Caco-2 (cell line): ENCODE results near the gene C1QA. TPM values are rescaled to one million over a fixed set of nuclear protein-coding genes. Genes with fewer than 3 reads are reported as not detected.

Source experiments
- BruUV-seq: library from RNA; stranded (reverse); fragments of 400-500 nt; replicated peaks from 2 replicates; lab custom pipeline; 2021; lab: Mats Ljungman, UMichigan
- CTCF ChIA-PET: fragments of 300-600 bp; sonication (Branson Sonifier 250); formaldehyde crosslinking; loops from one replicate; lab custom pipeline; 2022; ENCODE audit warnings: antibody characterized with exemption; lab: Charles Lee
- POLR2A ChIA-PET: fragments of 300-600 bp; sonication (Branson Sonifier 250); formaldehyde crosslinking; loops from one replicate; lab custom pipeline; 2022; ENCODE audit warnings: antibody characterized with exemption; lab: Charles Lee
- DNase-seq, 2 experiments: peaks; one replicate each; pipeline versions ENCODE4 v3.0.0 to v3.0.0-alpha.2; 2020 to 2022
- H3K27me3 ChIP-seq: replicated peaks from 2 replicates; pipeline ENCODE4 v1.6.0; 2011; ENCODE audit warnings: low read length; ENCODE audit not compliant: control insufficient read depth, insufficient read depth
- H3K36me3 ChIP-seq: 2 replicates; pipeline ENCODE4 v1.5.1; 2011; ENCODE audit warnings: low read length; ENCODE audit not compliant: control insufficient read depth, insufficient read depth
- H3K4me1 ChIP-seq: fragments of 250-450 bp; sonication (Bioruptor Pico); 2 replicates; pipeline ENCODE4 v1.5.1; 2020; ENCODE audit warnings: mild to moderate bottlenecking
- H3K4me3 ChIP-seq: 2 replicates; pipeline ENCODE4 v1.5.1; 2011; ENCODE audit warnings: low read depth, mild to moderate bottlenecking, control low read depth, low read length
- H3K9me3 ChIP-seq: fragments of 250-450 bp; sonication (Bioruptor Pico); 2 replicates; pipeline ENCODE4 v1.5.1; 2020; ENCODE audit warnings: mild to moderate bottlenecking, moderate library complexity
- H3K27ac Mint-ChIP-seq: one replicate; pipeline ENCODE4 v1.8.0; 2022; ENCODE audit warnings: mixed read lengths; ENCODE audit not compliant: unreplicated experiment
- H3K27me3 Mint-ChIP-seq: one replicate; pipeline ENCODE4 v1.8.0; 2022; ENCODE audit warnings: mixed read lengths; ENCODE audit not compliant: insufficient read depth, unreplicated experiment
- H3K36me3 Mint-ChIP-seq: one replicate; pipeline ENCODE4 v1.8.0; 2022; ENCODE audit warnings: mild to moderate bottlenecking, mixed read lengths; ENCODE audit not compliant: insufficient read depth, unreplicated experiment
- H3K4me1 Mint-ChIP-seq: one replicate; pipeline ENCODE4 v1.8.0; 2022; ENCODE audit warnings: low read depth, mixed read lengths; ENCODE audit not compliant: unreplicated experiment
- H3K4me3 Mint-ChIP-seq: one replicate; pipeline ENCODE4 v1.8.0; 2022; ENCODE audit warnings: mild to moderate bottlenecking, moderate library complexity, mixed read lengths; ENCODE audit not compliant: unreplicated experiment
- H3K9me3 Mint-ChIP-seq: one replicate; pipeline ENCODE4 v1.8.0; 2022; ENCODE audit warnings: mixed read lengths; ENCODE audit not compliant: unreplicated experiment
- CTCF ChIP-seq, 2 experiments: fragments of 200-600 bp in 1 of 2; IDR thresholded peaks; 1 replicate in 1 of 2; 2 replicates in 1 of 2; pipeline versions ENCODE4 v1.5.1 to v1.8.0; 2011 to 2022; ENCODE audit warnings: antibody characterized with exemption in 1 of 2, control low read depth in 1 of 2, inconsistent platforms in 1 of 2, low read depth in 1 of 2, low read length in 1 of 2, mild to moderate bottlenecking in 1 of 2, moderate library complexity in 1 of 2; ENCODE audit not compliant: insufficient read depth in 1 of 2, severe bottlenecking in 1 of 2, unreplicated experiment in 1 of 2
- intact Hi-C: fragments of 100-400 bp; cut with micrococcal nuclease; formaldehyde crosslinking; loops from one replicate; pipeline ENCODE4 v1.10.0; 2022; ENCODE audit not compliant: unreplicated experiment
- total RNA-seq: library from RNA; stranded (reverse); gene quantifications from 2 replicates; pipeline ENCODE4 v1.2.3, GENCODE V29; 2022

C1QA gene
- total RNA-seq, 1 experiment from 2014 or later = not detected

- no peaks in the 10 kb centered on the region for H3K9me3 Mint-ChIP-seq
- ChIA-PET POLR2A (no interaction called here), CTCF (no interaction called here)
- no TSS peak for BruUV-seq
- no peak overlapping the region for H3K4me3 Mint-ChIP-seq
- no peaks in the 10 kb centered on the region for H3K4me1 Mint-ChIP-seq
- TF ChIP-seq CTCF (IDR thresholded peaks at IDR 0.05; ENCODE audit: insufficient read depth in 1 of 2, low read depth in 1 of 2, low read length in 1 of 2, severe bottlenecking in 1 of 2, unreplicated experiment in 1 of 2) = no peak
- no peak for DNase-seq
- no peaks in the 10 kb centered on the region for H3K36me3 ChIP-seq
- H3K27me3 ChIP-seq = no peaks in the 10 kb centered on the region
- H3K4me1 ChIP-seq = no peaks in the 10 kb centered on the region
- H3K27ac Mint-ChIP-seq = no peak overlapping the region
- H3K36me3 Mint-ChIP-seq = no peaks in the 10 kb centered on the region
- H3K27me3 Mint-ChIP-seq = no peaks in the 10 kb centered on the region
- intact Hi-C loops = no loop called here
- H3K9me3 ChIP-seq = no peaks in the 10 kb centered on the region
- H3K4me3 ChIP-seq = no peak overlapping the region
Observed at GRCh38 chr1:22676916-22677583, 40.6 kb downstream of the C1QA start.

GRCh38 chr1:22677931-22678896 is 41.8 kb downstream of the C1QA start:
- CTCF ChIA-PET = no interaction called here
- Mint-ChIP-seq H3K4me1 (no peaks in the 10 kb centered on the region), H3K4me3 (no peak overlapping the region), H3K9me3 (no peaks in the 10 kb centered on the region), H3K27me3 (no peaks in the 10 kb centered on the region), H3K27ac (no peak overlapping the region), H3K36me3 (no peaks in the 10 kb centered on the region)
- Histone ChIP-seq H3K4me3 (no peak overlapping the region), H3K9me3 (no peaks in the 10 kb centered on the region), H3K36me3 (no peaks in the 10 kb centered on the region), H3K27me3 (no peaks in the 10 kb centered on the region), H3K4me1 (no peaks in the 10 kb centered on the region)
- no peak for TF ChIP-seq CTCF (IDR thresholded peaks at IDR 0.05; ENCODE audit: insufficient read depth in 1 of 2, low read depth in 1 of 2, low read length in 1 of 2, severe bottlenecking in 1 of 2, unreplicated experiment in 1 of 2)
- no peak for DNase-seq
- POLR2A ChIA-PET = no interaction called here
- intact Hi-C loops = no loop called here
- no TSS peak for BruUV-seq

- H3K4me1 ChIP-seq = no peaks in the 10 kb centered on the region
- TF ChIP-seq CTCF (IDR thresholded peaks at IDR 0.05; ENCODE audit: insufficient read depth in 1 of 2, low read depth in 1 of 2, low read length in 1 of 2, severe bottlenecking in 1 of 2, unreplicated experiment in 1 of 2) = no peak
- ChIA-PET CTCF (no interaction called here), POLR2A (no interaction called here)
- H3K27me3 Mint-ChIP-seq = no peaks in the 10 kb centered on the region
- H3K27ac Mint-ChIP-seq = no peak overlapping the region
- BruUV-seq = no TSS peak
- no peaks in the 10 kb centered on the region for H3K36me3 ChIP-seq
- H3K9me3 ChIP-seq = no peaks in the 10 kb centered on the region
- H3K9me3 Mint-ChIP-seq = no peaks in the 10 kb centered on the region
- peaks cover 4% of the 10 kb centered on the region for H3K4me1 Mint-ChIP-seq
- no peaks in the 10 kb centered on the region for H3K27me3 ChIP-seq
- H3K4me3 Mint-ChIP-seq = no peak overlapping the region
- H3K4me3 ChIP-seq = no peak overlapping the region
- no peaks in the 10 kb centered on the region for H3K36me3 Mint-ChIP-seq
- intact Hi-C loops = no loop called here
- DNase-seq = no peak
Observed at GRCh38 chr1:22680726-22681125, 44.3 kb downstream of the C1QA start.
